ENCODE data around the gene NUSAP1. TPM values are rescaled to one million over a fixed set of nuclear protein-coding genes. Genes with fewer than 3 reads are reported as not detected.

Gene NUSAP1
- total and polyA plus RNA-seq, 2 of the 4 experiments (the other 2 are of a cell fraction) = 59.2 to 123 TPM

DNA sequence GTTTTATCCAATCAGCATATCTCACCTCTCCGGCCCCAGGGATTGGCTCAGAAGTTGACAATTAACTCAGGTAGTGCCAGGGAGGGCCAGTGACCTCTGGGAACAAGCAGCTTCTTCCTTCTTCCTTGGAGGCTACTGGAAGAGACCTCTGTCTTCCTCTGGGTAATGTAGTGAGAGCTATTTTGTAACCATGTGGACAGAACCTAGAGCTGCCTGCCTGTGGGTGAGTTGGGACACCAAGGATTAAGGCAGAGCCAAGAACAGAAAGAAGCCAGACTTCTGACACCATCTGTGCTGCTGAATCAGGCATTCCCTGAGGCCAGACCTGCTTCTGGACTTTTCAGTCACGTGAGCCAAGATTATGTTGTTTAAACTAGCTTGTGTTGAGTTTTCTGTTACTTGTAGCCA lies 75.6 kb downstream of the NUSAP1 start:
- no peak overlapping the region for H4K8ac ChIP-seq (ENCODE audit: low read depth in 2 of 2, low read length in 2 of 2)
- H3K9ac ChIP-seq (ENCODE audit: low read depth, low read length) = no peak overlapping the region
- no peak overlapping the region for H3K18ac ChIP-seq (ENCODE audit: low read depth, low read length)
- in situ Hi-C loops (cut with MboI; ENCODE audit: low sequenced_read_pairs) (no loop called here), intact Hi-C loops (cut with micrococcal nuclease) (no loop called here), dilution Hi-C loops (cut with HindIII; ENCODE audit: low sequenced_read_pairs, unreplicated experiment) (no loop called here)
- peaks cover 3% of the 10 kb centered on the region in 2 experiments; a peak in 2 of 4 replicates for H3K79me1 ChIP-seq (ENCODE audit: low read depth in 1 of 2, low read length in 2 of 2)
- ChIA-PET CTCF (no interaction called here), POLR2A (ENCODE audit: unreplicated experiment) (no interaction called here)
- no peak overlapping the region for H3K14ac ChIP-seq (replicated peaks; ENCODE audit: low read depth, low read length)
- no peak overlapping the region for H3K4me3 ChIP-seq (ENCODE audit: insufficient read depth, low read depth, low read length)
- H2BK20ac ChIP-seq (ENCODE audit: low read depth, low read length) = no peak overlapping the region
- WGBS, 2 experiments (ENCODE audit: extremely low coverage in 2 of 2, insufficient read length in 1 of 2) = 50% methylated on average over 1 of the region's 2 CpGs; no CpG with 5 or more reads in 1 of the 2 experiments
- no peaks in the 10 kb centered on the region for H3K36me3 ChIP-seq (ENCODE audit: control insufficient read depth, insufficient read depth, low read length)
- H2AK5ac ChIP-seq (ENCODE audit: low read depth, low read length) = no peak overlapping the region
- no peak overlapping the region for H2AK9ac ChIP-seq (replicated peaks; ENCODE audit: low read depth, low read length, poor library complexity)
- no peak overlapping the region for H2BK120ac ChIP-seq (ENCODE audit: low read depth, low read length)
- H3K4ac ChIP-seq (ENCODE audit: low read depth, low read length) = no peak overlapping the region
- no peak overlapping the region for H2BK5ac ChIP-seq (ENCODE audit: low read depth, low read length, poor library complexity, severe bottlenecking)
- no peaks in the 10 kb centered on the region for H3K27me3 ChIP-seq (ENCODE audit: control insufficient read depth, insufficient read depth, low read length)
- ATAC-seq (ENCODE audit: low read depth) = peak; percentile 86
- H4K91ac ChIP-seq (ENCODE audit: insufficient read depth, low read depth, low read length) = no peak overlapping the region
- peak overlapping the region; percentile 58 for H2AFZ ChIP-seq (replicated peaks; ENCODE audit: low read length, poor library complexity)
- H3K9me1 ChIP-seq (ENCODE audit: insufficient read depth, low read length) = 0 out of 2 replicates have a peak, but pooled peaks cover 3% of the 10 kb centered on the region
- no peak overlapping the region for H4K5ac ChIP-seq (ENCODE audit: low read depth, low read length)
- DNase-seq = peak; percentile 75
- no peaks in the 10 kb centered on the region for H3K9me3 ChIP-seq (ENCODE audit: control insufficient read depth, insufficient read depth, low read length)
- no peak overlapping the region for H3K56ac ChIP-seq (ENCODE audit: extremely low read depth, insufficient read depth, low read length)
- H3K23ac ChIP-seq (ENCODE audit: low read depth, low read length) = no peak overlapping the region
- BruUV-seq (replicated peaks) = no TSS peak
- no peaks in the 10 kb centered on the region for H4K20me1 ChIP-seq (ENCODE audit: insufficient read depth, low read length)
- TF ChIP-seq MXI1 (IDR thresholded peaks at IDR 0.05; ENCODE audit: borderline replicate concordance, low read depth, low read length) (no peak), RFX5 (IDR thresholded peaks at IDR 0.05; ENCODE audit: low read depth, low read length) (no peak), BHLHE40 (IDR thresholded peaks at IDR 0.05; ENCODE audit: low read depth, low read length) (peak; percentile 74), RAD21 (IDR thresholded peaks at IDR 0.05; ENCODE audit: low read length) (no peak), POLR2A (IDR thresholded peaks at IDR 0.05; ENCODE audit: low read depth, low read length) (no peak), SMC3 (IDR thresholded peaks at IDR 0.05; ENCODE audit: low read depth, low read length) (no peak), NFE2L2 (IDR thresholded peaks at IDR 0.05; ENCODE audit: low read depth, low read length) (no peak), MAZ (IDR thresholded peaks at IDR 0.05; ENCODE audit: borderline replicate concordance, low read depth, low read length) (no peak)
- TF ChIP-seq, protein P1, sequence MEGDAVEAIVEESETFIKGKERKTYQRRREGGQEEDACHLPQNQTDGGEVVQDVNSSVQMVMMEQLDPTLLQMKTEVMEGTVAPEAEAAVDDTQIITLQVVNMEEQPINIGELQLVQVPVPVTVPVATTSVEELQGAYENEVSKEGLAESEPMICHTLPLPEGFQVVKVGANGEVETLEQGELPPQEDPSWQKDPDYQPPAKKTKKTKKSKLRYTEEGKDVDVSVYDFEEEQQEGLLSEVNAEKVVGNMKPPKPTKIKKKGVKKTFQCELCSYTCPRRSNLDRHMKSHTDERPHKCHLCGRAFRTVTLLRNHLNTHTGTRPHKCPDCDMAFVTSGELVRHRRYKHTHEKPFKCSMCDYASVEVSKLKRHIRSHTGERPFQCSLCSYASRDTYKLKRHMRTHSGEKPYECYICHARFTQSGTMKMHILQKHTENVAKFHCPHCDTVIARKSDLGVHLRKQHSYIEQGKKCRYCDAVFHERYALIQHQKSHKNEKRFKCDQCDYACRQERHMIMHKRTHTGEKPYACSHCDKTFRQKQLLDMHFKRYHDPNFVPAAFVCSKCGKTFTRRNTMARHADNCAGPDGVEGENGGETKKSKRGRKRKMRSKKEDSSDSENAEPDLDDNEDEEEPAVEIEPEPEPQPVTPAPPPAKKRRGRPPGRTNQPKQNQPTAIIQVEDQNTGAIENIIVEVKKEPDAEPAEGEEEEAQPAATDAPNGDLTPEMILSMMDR (conservative IDR thresholded peaks at IDR 0.05; ENCODE audit: low read depth, low read length) = no peak
- TF ChIP-seq, protein P2, sequence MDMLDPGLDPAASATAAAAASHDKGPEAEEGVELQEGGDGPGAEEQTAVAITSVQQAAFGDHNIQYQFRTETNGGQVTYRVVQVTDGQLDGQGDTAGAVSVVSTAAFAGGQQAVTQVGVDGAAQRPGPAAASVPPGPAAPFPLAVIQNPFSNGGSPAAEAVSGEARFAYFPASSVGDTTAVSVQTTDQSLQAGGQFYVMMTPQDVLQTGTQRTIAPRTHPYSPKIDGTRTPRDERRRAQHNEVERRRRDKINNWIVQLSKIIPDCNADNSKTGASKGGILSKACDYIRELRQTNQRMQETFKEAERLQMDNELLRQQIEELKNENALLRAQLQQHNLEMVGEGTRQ (IDR thresholded peaks at IDR 0.05; ENCODE audit: low read depth, low read length) = peak; percentile 73
- TF ChIP-seq, protein P3, sequence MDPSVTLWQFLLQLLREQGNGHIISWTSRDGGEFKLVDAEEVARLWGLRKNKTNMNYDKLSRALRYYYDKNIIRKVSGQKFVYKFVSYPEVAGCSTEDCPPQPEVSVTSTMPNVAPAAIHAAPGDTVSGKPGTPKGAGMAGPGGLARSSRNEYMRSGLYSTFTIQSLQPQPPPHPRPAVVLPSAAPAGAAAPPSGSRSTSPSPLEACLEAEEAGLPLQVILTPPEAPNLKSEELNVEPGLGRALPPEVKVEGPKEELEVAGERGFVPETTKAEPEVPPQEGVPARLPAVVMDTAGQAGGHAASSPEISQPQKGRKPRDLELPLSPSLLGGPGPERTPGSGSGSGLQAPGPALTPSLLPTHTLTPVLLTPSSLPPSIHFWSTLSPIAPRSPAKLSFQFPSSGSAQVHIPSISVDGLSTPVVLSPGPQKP (IDR thresholded peaks at IDR 0.05; ENCODE audit: borderline replicate concordance, low read depth, low read length) = no peak
- H2BK15ac ChIP-seq (ENCODE audit: low read depth, low read length) = no peak overlapping the region
- H3K4me2 ChIP-seq (ENCODE audit: low read depth, low read length) = no peak overlapping the region
- H3K4me1 ChIP-seq (ENCODE audit: control insufficient read depth, insufficient read depth, low read length) = no peaks in the 10 kb centered on the region
- H3K27ac ChIP-seq (ENCODE audit: insufficient read depth, low read length) = no peak overlapping the region
